Stomach (tissue), 4 donors: ENCODE measurements around the gene NLRC5.

ENCODE experiments used
- CTCF ChIP-seq, 7 experiments: fragments of 450-650 bp in 4 of 7; fragments of 200-600 bp in 3 of 7; sonication (generic) in 3 of 7; IDR thresholded peaks; one replicate each; pipeline ENCODE4 v1.5.1; 2016 to 2019; ENCODE audit warnings: antibody characterized with exemption in 7 of 7, control low read depth in 2 of 7, mild to moderate bottlenecking in 1 of 7
- EP300 ChIP-seq: sonication (generic); formaldehyde crosslinking; IDR thresholded peaks from one replicate; pipeline ENCODE4 v1.6.1; 2017; ENCODE audit warnings: antibody characterized with exemption

- TF ChIP-seq CTCF (IDR thresholded peaks at IDR 0.05), result no peak
- TF ChIP-seq EP300, result no peak
Observed at GRCh38 chr16:56956756-56957155, 32.6 kb upstream of the NLRC5 start.
